ENCODE results near the gene VAX1. TPM values are rescaled to one million over a fixed set of nuclear protein-coding genes. Genes with fewer than 3 reads are reported as not detected.
A peak's percentile ranks its signal among the peaks of the same experiment; 100 is the strongest.

Gene VAX1
- total RNA-seq, 1 experiment from 2014 or later: 0.04 TPM

DNA sequence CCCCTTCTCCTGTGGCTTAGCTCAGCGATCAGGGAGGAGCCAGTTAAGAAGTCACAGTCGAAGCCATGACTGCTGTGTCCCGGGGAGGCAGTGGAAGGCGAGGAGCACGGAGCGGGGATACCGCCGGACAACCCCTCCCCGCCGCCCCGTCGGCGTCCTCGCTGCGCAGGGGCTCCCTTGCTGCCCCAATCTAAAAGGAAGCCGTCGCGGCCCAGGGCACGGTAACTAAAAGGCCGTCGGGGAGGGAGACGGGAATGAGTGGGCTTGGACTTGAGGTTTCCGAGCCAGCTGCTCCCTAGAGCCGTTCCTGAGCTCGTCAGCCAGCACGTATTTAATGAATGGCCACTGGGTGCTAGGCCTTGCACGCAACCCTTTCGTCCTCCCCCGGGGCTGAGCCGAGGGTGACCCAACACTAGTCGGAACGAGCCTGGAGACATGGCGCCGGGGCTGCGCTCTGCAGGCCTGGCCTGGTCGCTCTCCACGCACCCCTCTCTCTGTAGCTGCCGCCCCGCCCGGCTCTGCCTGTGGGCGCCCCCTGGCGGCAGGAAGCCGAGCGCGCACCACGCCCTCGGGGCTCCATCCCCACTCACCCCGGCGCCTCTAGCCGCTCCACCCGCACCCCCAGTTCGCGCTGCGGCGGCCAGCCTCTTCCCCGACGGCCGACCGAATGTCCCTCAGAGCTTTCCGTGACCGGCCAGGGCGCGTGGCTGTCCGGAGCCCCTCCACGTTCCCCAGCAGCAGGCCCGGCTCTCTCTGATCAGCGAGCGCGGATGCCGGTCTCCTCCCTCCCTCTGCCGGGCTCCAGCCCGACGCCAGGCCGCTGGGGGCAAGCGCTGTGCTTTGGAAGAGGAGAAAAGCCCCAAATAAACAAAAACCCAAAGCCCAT, 30.0 kb upstream of the VAX1 start (continued):
- TF ChIP-seq, protein P1, sequence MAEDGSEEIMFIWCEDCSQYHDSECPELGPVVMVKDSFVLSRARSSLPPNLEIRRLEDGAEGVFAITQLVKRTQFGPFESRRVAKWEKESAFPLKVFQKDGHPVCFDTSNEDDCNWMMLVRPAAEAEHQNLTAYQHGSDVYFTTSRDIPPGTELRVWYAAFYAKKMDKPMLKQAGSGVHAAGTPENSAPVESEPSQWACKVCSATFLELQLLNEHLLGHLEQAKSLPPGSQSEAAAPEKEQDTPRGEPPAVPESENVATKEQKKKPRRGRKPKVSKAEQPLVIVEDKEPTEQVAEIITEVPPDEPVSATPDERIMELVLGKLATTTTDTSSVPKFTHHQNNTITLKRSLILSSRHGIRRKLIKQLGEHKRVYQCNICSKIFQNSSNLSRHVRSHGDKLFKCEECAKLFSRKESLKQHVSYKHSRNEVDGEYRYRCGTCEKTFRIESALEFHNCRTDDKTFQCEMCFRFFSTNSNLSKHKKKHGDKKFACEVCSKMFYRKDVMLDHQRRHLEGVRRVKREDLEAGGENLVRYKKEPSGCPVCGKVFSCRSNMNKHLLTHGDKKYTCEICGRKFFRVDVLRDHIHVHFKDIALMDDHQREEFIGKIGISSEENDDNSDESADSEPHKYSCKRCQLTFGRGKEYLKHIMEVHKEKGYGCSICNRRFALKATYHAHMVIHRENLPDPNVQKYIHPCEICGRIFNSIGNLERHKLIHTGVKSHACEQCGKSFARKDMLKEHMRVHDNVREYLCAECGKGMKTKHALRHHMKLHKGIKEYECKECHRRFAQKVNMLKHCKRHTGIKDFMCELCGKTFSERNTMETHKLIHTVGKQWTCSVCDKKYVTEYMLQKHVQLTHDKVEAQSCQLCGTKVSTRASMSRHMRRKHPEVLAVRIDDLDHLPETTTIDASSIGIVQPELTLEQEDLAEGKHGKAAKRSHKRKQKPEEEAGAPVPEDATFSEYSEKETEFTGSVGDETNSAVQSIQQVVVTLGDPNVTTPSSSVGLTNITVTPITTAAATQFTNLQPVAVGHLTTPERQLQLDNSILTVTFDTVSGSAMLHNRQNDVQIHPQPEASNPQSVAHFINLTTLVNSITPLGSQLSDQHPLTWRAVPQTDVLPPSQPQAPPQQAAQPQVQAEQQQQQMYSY (CRISPR knock-in tag; IDR thresholded peaks at IDR 0.05): no peak
- TF ChIP-seq, protein P2, sequence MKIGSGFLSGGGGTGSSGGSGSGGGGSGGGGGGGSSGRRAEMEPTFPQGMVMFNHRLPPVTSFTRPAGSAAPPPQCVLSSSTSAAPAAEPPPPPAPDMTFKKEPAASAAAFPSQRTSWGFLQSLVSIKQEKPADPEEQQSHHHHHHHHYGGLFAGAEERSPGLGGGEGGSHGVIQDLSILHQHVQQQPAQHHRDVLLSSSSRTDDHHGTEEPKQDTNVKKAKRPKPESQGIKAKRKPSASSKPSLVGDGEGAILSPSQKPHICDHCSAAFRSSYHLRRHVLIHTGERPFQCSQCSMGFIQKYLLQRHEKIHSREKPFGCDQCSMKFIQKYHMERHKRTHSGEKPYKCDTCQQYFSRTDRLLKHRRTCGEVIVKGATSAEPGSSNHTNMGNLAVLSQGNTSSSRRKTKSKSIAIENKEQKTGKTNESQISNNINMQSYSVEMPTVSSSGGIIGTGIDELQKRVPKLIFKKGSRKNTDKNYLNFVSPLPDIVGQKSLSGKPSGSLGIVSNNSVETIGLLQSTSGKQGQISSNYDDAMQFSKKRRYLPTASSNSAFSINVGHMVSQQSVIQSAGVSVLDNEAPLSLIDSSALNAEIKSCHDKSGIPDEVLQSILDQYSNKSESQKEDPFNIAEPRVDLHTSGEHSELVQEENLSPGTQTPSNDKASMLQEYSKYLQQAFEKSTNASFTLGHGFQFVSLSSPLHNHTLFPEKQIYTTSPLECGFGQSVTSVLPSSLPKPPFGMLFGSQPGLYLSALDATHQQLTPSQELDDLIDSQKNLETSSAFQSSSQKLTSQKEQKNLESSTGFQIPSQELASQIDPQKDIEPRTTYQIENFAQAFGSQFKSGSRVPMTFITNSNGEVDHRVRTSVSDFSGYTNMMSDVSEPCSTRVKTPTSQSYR (CRISPR knock-in tag; IDR thresholded peaks at IDR 0.05): 0 out of 2 replicates have a peak, but pooled peaks have one; percentile 29
- peak; percentile 24; the same call in 1 of the 2 replicates for TF ChIP-seq ZNF416 (CRISPR knock-in tag; IDR thresholded peaks at IDR 0.05)
- TF ChIP-seq FOXK1 (CRISPR knock-in tag; IDR thresholded peaks at IDR 0.05): peak; percentile 50; the same call in 1 of the 2 replicates
- TF ChIP-seq, protein P3, sequence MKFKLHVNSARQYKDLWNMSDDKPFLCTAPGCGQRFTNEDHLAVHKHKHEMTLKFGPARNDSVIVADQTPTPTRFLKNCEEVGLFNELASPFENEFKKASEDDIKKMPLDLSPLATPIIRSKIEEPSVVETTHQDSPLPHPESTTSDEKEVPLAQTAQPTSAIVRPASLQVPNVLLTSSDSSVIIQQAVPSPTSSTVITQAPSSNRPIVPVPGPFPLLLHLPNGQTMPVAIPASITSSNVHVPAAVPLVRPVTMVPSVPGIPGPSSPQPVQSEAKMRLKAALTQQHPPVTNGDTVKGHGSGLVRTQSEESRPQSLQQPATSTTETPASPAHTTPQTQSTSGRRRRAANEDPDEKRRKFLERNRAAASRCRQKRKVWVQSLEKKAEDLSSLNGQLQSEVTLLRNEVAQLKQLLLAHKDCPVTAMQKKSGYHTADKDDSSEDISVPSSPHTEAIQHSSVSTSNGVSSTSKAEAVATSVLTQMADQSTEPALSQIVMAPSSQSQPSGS (CRISPR knock-in tag; IDR thresholded peaks at IDR 0.05; ENCODE audit: borderline replicate concordance, low read depth): no peak
- TF ChIP-seq SMAD3 (CRISPR knock-in tag; IDR thresholded peaks at IDR 0.05; ENCODE audit: borderline replicate concordance): no peak
- TF ChIP-seq, protein P4, sequence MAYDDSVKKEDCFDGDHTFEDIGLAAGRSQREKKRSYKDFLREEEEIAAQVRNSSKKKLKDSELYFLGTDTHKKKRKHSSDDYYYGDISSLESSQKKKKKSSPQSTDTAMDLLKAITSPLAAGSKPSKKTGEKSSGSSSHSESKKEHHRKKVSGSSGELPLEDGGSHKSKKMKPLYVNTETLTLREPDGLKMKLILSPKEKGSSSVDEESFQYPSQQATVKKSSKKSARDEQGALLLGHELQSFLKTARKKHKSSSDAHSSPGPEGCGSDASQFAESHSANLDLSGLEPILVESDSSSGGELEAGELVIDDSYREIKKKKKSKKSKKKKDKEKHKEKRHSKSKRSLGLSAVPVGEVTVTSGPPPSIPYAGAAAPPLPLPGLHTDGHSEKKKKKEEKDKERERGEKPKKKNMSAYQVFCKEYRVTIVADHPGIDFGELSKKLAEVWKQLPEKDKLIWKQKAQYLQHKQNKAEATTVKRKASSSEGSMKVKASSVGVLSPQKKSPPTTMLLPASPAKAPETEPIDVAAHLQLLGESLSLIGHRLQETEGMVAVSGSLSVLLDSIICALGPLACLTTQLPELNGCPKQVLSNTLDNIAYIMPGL (CRISPR knock-in tag; IDR thresholded peaks at IDR 0.05): peak; percentile 93
- no peak for TF ChIP-seq GRHL2 (CRISPR knock-in tag; IDR thresholded peaks at IDR 0.05; ENCODE audit: insufficient replicate concordance, severe bottlenecking)
- TF ChIP-seq FOXP1 (CRISPR knock-in tag; IDR thresholded peaks at IDR 0.05; ENCODE audit: borderline replicate concordance): peak; percentile 88; the same call in 1 of the 2 replicates
- TF ChIP-seq GTF2I (CRISPR knock-in tag; conservative IDR thresholded peaks at IDR 0.05): no peak
- TF ChIP-seq, protein P5, sequence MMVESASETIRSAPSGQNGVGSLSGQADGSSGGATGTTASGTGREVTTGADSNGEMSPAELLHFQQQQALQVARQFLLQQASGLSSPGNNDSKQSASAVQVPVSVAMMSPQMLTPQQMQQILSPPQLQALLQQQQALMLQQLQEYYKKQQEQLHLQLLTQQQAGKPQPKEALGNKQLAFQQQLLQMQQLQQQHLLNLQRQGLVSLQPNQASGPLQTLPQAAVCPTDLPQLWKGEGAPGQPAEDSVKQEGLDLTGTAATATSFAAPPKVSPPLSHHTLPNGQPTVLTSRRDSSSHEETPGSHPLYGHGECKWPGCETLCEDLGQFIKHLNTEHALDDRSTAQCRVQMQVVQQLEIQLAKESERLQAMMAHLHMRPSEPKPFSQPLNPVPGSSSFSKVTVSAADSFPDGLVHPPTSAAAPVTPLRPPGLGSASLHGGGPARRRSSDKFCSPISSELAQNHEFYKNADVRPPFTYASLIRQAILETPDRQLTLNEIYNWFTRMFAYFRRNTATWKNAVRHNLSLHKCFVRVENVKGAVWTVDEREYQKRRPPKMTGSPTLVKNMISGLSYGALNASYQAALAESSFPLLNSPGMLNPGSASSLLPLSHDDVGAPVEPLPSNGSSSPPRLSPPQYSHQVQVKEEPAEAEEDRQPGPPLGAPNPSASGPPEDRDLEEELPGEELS (CRISPR knock-in tag; IDR thresholded peaks at IDR 0.05): 0 out of 2 replicates have a peak, but pooled peaks have one; percentile 53

DNA sequence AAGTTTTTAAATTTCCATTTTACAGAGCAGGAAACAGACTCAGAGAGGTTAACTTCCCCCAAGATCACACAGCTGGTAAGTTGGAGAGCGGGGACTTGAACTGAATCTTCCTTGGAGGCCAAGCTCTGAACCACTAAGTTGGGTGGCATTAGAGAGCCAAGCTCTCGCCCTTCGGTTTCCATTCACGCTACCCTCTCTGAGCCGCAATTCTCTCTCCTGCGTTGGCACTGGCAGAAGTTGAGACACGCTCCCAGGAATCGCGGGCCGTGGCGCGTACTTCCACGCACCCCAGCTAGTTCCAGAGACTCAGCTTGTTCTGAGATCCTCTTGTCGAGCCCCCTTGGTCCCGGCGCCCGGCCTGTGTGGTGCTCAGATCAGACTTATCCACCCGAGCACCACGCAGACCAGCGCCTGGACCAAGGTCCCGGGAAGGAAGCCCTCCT, 29.3 kb upstream of the VAX1 start:
- Mint-ChIP-seq H3K4me1 (peaks cover 38% of the 10 kb centered on the region), H3K27ac (no peak overlapping the region), H3K4me3 (peak overlapping the region; percentile 68), H3K9me3 (no peaks in the 10 kb centered on the region), H3K36me3 (no peaks in the 10 kb centered on the region), H3K27me3 (ENCODE audit: low read depth) (peaks cover 100% of the 10 kb centered on the region)
- DNase-seq (ENCODE audit: low spot score): no peak
- CTCF ChIA-PET: interaction anchor here (0.8 to 5.0 kb wide), 32 partner anchors 8 to 540 kb away, joined by 3 to 72 read pairs (median 6); partner anchors contain the start of gene ENO4
- POLR2A ChIA-PET: interaction anchor here (1.2 to 1.4 kb wide), 2 partner anchors 28 to 33 kb away, joined by 3 to 4 read pairs; no protein-coding TSS in a partner anchor
- ATAC-seq: no peak
- TF ChIP-seq, protein P5 (CRISPR knock-in tag; IDR thresholded peaks at IDR 0.05): no peak
- no peak for TF ChIP-seq ATF1 (CRISPR knock-in tag; IDR thresholded peaks at IDR 0.05)
- no peak for TF ChIP-seq TP53 (CRISPR knock-in tag; IDR thresholded peaks at IDR 0.05)
- TF ChIP-seq, protein P6, sequence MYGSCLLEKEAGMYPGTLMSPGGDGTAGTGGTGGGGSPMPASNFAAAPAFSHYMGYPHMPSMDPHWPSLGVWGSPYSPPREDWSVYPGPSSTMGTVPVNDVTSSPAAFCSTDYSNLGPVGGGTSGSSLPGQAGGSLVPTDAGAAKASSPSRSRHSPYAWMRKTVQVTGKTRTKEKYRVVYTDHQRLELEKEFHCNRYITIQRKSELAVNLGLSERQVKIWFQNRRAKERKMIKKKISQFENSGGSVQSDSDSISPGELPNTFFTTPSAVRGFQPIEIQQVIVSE (CRISPR knock-in tag; IDR thresholded peaks at IDR 0.05; ENCODE audit: borderline replicate concordance): no peak
- TF ChIP-seq ZBTB43 (CRISPR knock-in tag; IDR thresholded peaks at IDR 0.05): no peak
- TF ChIP-seq ELF4 (CRISPR knock-in tag; IDR thresholded peaks at IDR 0.05; ENCODE audit: low read depth): no peak
- TF ChIP-seq HMGA2 (CRISPR knock-in tag; IDR thresholded peaks at IDR 0.05): no peak

Measured in WTC11 (cell line).